ENCODE data around the gene SLCO3A1.

SLCO3A1 gene

DNA sequence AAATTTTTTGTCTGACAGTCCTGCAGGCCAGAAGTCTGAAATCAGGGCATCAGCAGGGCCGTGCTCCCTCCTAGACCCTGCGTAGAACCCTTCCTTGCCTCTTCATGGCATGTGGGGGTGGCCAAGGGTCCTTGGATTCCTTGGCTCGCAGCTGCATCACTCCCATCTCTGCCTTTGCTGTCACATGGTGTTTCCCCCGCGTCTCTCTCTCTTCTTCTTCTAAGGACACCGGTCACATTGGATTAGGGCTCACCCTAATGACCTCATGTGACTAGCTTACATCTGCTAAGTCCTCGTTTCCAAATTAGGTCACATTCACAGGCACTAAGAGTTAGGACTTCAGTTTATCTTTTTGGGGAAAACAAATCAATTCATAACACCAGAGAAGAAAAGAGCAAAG is 12.0 kb downstream of the SLCO3A1 start:
- no peak for TF ChIP-seq CTCF (IDR thresholded peaks at IDR 0.05; ENCODE audit: low read depth, low read length, missing control alignments)
- H3K4me3 ChIP-seq (ENCODE audit: low read depth, low read length) = no peak overlapping the region
- no peak for DNase-seq (ENCODE audit: low read depth)

DNA sequence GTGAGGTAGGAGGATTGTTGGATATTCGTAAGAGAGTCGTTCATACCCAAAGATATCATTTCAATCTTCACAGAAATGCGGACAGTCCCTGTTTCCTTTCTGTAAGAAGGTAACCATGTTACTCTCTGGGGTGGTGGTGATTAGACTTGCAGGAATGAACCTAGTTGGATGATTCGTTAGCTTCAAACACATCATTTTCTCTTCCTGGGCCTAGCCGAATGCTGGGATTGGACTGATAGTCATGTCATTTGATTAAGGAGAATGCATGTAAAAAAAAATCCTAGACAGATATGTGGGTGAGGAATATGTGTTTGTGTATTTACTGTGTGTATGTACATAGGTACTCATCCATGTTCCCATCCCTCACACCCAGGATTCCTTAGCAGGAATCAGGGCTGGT is 12.4 kb downstream of the SLCO3A1 start:
- DNase-seq (ENCODE audit: low read depth) = no peak
- no peak overlapping the region for H3K4me3 ChIP-seq (ENCODE audit: low read depth, low read length)
- TF ChIP-seq CTCF (IDR thresholded peaks at IDR 0.05; ENCODE audit: low read depth, low read length, missing control alignments) = no peak

- H3K4me3 ChIP-seq (ENCODE audit: low read depth, low read length) = no peak overlapping the region
- no peak for TF ChIP-seq CTCF (IDR thresholded peaks at IDR 0.05; ENCODE audit: low read depth, low read length, missing control alignments)
Measured at GRCh38 chr15:91866371-91866905, 12.9 kb downstream of the SLCO3A1 start.

GRCh38 chr15:91866971-91867372 is 13.5 kb downstream of the SLCO3A1 start:
- no peak for TF ChIP-seq CTCF (IDR thresholded peaks at IDR 0.05; ENCODE audit: low read depth, low read length, missing control alignments)

More at GRCh38 chr15:91866371-91866905, 12.9 kb downstream of the SLCO3A1 start:
- DNase-seq (ENCODE audit: low read depth) = no peak

GRCh38 chr15:91867581-91868026 is 14.1 kb downstream of the SLCO3A1 start:
- no peak for TF ChIP-seq CTCF (IDR thresholded peaks at IDR 0.05; ENCODE audit: low read depth, low read length, missing control alignments)
- no peak for DNase-seq (ENCODE audit: low read depth)
- no peak overlapping the region for H3K4me3 ChIP-seq (ENCODE audit: low read depth, low read length)

More at GRCh38 chr15:91866971-91867372, 13.5 kb downstream of the SLCO3A1 start:
- H3K4me3 ChIP-seq (ENCODE audit: low read depth, low read length) = no peak overlapping the region
- no peak for DNase-seq (ENCODE audit: low read depth)

- H3K4me3 ChIP-seq (ENCODE audit: low read depth, low read length) = no peak overlapping the region
- TF ChIP-seq CTCF (IDR thresholded peaks at IDR 0.05; ENCODE audit: low read depth, low read length, missing control alignments) = no peak
- no peak for DNase-seq (ENCODE audit: low read depth)
Measured at GRCh38 chr15:91870876-91871537, 17.5 kb downstream of the SLCO3A1 start.

DNA sequence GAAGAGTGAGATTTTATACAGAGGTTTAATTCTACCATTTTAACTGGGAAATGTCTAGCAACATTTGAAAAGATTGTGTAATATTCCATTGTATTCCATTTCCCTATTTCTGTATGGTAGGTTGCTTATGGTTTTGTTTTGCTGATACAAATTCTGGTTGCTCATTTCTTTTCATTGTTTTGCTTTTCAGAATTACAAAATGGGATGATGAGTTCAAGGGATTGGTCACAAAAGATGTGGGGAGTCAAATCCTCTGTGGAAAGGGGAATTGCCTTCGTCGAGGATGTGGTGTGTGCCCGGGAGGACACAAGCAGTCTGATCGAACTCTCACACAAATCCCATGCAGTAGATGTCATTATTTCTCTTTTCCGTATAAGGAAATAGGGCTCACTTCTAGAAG is 18.3 kb downstream of the SLCO3A1 start:
- no peak overlapping the region for H3K4me3 ChIP-seq (ENCODE audit: low read depth, low read length)
- DNase-seq (ENCODE audit: low read depth) = no peak
- TF ChIP-seq CTCF (IDR thresholded peaks at IDR 0.05; ENCODE audit: low read depth, low read length, missing control alignments) = no peak
